ENCODE results near the gene SAPCD2.

The SAPCD2 gene

DNA sequence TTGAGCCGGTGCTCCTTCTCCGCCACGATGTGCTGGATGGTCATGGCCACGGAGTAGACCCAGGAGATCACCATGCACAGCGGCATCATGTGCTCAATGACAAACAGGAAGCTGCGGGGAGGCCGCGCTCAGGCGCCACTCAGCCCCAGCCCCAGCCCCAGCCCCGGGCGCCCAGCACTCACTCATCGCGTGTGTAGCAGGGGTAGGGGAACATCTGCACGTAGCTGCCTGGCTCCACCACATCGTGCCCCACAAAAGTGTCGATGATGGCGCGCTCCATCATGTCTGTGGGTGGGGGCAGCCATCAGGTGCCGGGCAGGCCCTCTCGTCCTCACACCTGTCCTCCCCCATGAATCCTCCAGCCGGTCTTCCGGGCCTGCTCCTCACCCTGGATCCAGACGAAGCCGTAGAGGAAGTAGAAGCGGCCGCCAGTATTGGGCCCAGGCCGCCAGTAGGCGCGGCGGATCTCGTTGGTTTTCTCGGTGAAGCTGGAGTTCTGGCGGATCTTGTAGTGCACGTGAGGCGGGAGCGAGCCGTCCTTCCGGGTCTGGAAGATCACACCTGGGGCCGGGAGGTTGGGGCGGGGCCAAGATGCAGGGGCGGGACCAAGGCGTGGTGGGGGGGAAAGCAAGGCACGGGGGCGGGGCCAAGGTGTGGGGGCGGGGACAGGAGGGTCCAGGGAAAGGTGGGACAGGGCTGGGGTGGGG is 52.4 kb downstream of the SAPCD2 start:
- DNase-seq (ENCODE audit: low read depth), result no peak

DNA sequence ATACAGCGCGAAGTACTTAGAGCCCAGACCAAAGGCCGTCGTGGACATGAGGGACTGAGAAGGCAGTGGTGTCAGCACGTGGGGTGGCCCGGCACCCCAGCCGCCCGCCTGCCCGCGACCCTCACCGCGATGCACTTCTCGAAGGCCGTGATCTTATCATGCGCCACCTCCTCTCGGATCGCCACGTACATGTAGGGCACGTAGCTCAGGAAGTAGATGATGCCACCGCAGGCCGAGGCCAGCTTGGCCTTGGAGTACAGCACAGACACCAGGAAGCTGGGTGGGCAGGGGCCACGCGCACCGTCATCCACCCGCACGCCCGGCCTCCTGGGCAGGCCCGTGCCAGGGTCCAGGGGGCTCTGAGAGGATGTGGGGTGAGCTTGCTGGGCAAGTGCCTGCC is 53.3 kb downstream of the SAPCD2 start:
- no peak for DNase-seq (ENCODE audit: low read depth)

DNA sequence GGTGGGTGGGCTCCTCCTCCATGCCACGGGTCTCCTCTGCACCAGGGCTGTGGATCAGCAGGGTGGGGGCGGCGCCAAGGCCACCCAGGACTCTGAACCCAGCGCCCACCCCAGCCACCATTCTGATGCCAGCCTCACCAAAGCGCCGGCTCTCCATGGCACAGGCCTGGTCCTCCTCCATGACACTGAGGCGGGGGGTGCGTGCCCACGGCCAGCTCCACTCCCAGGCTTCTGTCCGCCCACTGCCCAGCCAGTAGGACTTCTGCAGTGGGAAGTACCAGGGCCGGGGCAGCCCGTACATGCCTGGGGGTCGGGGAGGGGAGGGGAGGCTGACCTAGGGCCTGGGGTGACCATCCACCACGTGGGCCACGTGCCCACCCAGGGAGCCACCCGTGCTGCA is 53.9 kb downstream of the SAPCD2 start:
- no peak for DNase-seq (ENCODE audit: low read depth)

DNA sequence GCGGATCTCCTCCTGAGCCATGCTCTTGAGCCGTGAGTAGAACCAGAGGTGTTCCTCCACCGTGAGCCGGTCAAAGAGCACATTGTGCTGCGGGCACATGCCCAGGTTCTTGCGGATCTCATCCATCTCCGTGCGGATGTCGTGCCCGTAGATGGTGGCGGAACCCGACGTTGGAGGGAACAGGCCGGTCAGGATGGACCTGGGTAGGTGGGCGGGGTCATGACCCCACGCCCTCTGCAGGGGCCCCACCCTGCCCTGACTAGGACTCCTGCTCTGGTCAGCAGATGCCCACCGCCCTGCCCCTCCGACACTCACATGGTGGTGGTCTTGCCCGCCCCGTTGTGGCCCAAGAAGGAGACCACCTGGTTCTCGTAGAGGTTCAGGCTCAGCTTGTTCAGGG is 54.4 kb downstream of the SAPCD2 start:
- DNase-seq (ENCODE audit: low read depth), result no peak

DNA sequence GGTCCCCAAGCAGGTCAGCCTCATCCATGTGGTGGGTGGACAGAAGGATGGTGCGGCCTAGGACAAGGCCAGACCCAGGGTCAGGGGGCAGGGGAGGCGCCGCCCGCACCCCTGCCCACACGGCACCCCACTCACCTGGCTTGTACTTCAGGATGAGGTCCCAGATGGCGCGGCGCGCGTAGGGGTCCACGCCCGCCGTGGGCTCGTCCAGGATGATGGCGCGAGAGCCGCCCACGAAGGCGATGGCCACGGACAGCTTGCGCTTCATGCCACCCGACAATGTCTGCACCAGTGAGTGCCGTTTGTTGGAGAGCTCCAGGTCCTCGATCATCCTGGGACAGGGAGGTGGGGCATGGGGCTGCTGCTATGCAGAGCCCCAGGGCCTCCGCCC is 54.8 kb downstream of the SAPCD2 start:
- DNase-seq (ENCODE audit: low read depth), result no peak

DNA sequence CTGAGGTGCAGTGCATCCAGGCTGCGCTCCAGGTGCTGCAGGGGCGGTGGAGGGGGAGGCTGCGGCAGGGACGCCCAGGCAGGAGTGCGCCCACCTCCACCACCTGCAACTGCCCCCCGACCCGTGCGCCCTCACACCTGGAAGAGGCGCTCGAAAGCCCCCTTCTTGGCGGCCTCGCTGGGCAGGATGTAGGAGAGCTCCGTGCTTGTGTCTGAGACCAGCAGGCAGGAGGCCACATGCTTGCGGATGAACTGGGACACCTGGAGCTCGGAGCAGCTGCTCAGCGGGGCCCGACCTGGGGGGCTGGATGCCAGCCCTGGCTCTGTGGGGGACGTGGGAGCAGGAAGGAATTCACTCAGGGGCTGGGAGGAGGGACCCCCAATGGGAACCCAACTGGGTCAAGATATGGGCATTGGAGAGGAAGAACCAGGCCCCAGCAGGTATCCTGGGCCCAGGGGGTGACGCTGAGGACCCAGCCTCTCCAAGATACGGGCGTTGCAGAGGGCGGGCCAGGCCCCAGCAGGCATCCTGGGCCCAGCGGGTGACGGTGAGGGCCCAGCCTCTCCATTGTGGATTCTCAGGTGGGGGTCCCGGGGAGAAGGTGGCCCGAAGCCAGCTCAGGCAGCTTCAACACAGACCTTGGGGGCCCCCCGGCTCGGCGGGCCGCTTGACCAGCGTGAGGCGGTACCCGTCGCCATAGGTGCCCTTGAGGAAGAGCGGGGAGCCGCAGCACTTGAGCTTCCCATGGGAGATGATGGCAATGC is 55.4 kb downstream of the SAPCD2 start:
- DNase-seq (ENCODE audit: low read depth), result no peak

DNA sequence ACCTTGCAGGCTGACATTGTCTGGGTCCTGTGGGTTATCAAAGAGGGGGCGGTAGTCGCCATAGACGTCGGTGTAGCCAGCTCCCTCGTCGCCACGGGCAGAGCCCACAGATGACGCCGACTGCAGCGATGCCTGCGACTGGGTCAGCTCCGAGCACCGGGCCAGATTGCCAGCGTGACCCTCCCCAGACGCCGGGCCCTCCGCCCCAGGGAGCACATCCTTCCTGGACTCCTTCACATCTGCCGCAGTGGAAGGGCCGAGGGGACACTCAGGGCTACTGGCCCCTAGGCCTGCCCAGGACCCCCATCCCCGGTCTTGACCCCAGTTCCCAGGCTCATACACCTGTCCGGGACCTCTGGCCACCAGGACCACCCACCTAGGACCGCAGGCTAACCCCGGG is 56.2 kb downstream of the SAPCD2 start:
- no peak for DNase-seq (ENCODE audit: low read depth)

DNA sequence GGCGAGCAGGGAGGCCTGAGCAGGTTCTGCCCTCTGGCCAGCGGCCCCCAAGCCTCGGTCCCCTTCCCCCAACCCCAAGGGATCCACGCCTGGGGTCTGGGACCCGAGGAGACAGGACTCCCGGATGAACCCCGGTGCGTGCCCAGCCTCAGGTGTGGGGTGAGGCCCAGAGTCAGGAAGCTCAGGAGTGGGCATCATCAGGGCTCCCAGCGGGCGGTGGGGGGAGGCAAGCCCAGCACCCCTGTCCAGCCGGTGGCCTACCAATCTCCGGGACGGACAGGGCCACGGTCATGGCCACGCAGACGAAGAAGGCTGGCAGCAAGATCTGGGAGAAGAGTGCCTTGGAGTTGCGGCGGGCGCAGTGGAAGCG is 56.8 kb downstream of the SAPCD2 start:
- DNase-seq (ENCODE audit: low read depth), result no peak

DNA sequence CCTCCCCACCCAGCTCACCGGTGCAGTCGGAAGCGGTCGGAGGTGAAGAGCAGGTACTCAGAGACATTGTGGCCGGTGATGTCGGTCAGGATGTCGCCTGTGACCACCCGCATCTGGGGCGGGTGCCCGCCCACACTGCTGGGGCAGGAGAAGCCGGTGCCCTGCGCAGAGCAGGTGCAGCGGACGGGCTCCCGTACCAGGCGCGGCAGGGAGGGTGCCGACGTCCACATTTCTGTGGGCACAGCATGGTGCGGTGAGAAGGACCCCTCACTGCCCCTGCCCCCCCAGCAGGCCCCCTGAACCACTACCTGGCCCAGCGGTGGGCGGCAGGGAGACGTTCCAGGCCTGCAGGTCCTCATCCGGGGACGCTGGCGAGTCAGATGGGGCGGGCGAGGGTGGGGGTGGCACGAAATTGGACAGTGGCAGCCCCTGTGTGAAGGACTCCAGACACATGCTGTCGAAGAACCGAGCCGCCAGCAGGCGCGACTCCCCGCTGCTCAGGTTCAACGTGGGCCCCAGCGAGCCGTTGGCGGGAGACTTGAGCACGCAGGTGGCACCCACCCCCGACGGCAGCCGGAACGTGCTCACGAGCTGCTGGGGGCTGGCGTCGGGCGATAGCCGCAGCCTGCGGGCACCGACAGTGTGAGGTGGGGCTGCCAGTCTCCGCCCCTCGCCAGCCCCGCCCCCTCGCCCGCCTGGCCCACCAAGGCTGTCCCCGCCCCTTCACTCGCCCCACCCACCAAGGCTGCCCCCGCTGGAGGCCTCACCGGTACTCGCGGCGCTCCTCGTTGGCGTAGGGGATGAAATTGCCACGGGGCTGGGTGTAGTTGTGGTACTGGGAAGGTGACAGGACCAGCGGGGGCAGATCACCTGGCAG is 57.4 kb downstream of the SAPCD2 start:
- no peak for DNase-seq (ENCODE audit: low read depth)

All from stimulated activated CD8-positive, alpha-beta memory T cell treated with anti-CD3 and anti-CD28 coated beads, Interleukin-4, amount 100 ng/mL, for 24 hours (primary cell).